Right lobe of liver (tissue), 4 donors: ENCODE data around the gene RAB22A.

ENCODE experiments used
- POLR2A ChIP-seq: fragments of 450-650 bp; IDR thresholded peaks from one replicate; pipeline ENCODE4 v1.6.1; 2017; ENCODE audit warnings: antibody characterized with exemption, mild to moderate bottlenecking
- TF ChIP-seq, protein P1 (sequence below), 4 donors: fragments of 200-600 bp in 3 of 4; fragments of 450-650 bp in 1 of 4; IDR thresholded peaks; one replicate each; pipeline versions ENCODE4 v1.5.1 to v1.8.0; 2016 to 2022; ENCODE audit warnings: antibody characterized with exemption in 4 of 4, mild to moderate bottlenecking in 2 of 4
- donor health status: DM: no; HTN: no; CAD: no.
- donor health status: DM: no; HTN: no; CAD: no.
- donor health status: DM: no; HTN: yes; CAD: no.

DNA sequence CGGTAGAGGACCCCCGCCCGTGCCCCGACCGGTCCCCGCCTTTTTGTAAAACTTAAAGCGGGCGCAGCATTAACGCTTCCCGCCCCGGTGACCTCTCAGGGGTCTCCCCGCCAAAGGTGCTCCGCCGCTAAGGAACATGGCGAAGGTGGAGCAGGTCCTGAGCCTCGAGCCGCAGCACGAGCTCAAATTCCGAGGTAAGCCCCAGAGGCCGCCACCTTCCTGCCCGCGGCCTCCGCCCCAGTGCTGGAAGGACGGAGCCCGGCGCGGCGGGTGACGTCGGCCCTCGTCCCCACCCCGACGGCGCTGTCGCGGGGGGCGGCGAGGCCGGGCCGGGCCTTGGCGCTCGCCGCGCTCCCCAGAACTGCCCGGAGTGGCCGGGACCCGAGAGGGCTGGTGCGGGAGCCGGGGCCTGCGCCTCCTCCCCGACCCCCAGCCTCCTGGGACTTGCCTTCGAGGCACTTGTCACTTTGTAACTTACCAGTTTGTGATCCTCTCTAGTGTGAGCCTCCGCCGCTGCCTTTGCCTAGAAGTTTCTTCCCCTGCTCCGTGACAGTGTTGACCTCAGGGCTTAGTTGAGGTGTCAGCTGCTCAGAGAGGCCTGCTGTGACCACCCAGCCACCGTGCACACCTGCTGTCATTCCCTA is 79.9 kb downstream of the RAB22A start:
- no peak for TF ChIP-seq POLR2A
- TF ChIP-seq, protein P1, sequence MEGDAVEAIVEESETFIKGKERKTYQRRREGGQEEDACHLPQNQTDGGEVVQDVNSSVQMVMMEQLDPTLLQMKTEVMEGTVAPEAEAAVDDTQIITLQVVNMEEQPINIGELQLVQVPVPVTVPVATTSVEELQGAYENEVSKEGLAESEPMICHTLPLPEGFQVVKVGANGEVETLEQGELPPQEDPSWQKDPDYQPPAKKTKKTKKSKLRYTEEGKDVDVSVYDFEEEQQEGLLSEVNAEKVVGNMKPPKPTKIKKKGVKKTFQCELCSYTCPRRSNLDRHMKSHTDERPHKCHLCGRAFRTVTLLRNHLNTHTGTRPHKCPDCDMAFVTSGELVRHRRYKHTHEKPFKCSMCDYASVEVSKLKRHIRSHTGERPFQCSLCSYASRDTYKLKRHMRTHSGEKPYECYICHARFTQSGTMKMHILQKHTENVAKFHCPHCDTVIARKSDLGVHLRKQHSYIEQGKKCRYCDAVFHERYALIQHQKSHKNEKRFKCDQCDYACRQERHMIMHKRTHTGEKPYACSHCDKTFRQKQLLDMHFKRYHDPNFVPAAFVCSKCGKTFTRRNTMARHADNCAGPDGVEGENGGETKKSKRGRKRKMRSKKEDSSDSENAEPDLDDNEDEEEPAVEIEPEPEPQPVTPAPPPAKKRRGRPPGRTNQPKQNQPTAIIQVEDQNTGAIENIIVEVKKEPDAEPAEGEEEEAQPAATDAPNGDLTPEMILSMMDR (IDR thresholded peaks at IDR 0.05): no peak
